WTC11 (cell line): ENCODE data around the gene TNNT1.

ENCODE experiments used
- ATF1 ChIP-seq: sonication (generic); formaldehyde crosslinking; IDR thresholded peaks from 2 replicates; pipeline ENCODE4 v1.8.1; 2023; ENCODE audit warnings: mild to moderate bottlenecking, moderate library complexity, missing genetic modification reagents
- FOXP1 ChIP-seq: sonication (generic); formaldehyde crosslinking; IDR thresholded peaks from 2 replicates; pipeline ENCODE4 v1.8.0; 2022; ENCODE audit warnings: missing genetic modification reagents, mild to moderate bottlenecking, moderate library complexity, borderline replicate concordance
- JUN ChIP-seq: sonication (generic); formaldehyde crosslinking; IDR thresholded peaks from 2 replicates; pipeline ENCODE4 v1.8.0; 2023; ENCODE audit warnings: mild to moderate bottlenecking, missing genetic modification reagents
- KAT7 ChIP-seq: sonication (generic); formaldehyde crosslinking; IDR thresholded peaks from 2 replicates; pipeline ENCODE4 v1.8.1; 2023; ENCODE audit warnings: missing genetic modification reagents, mild to moderate bottlenecking, borderline replicate concordance
- NR2C2 ChIP-seq: sonication (generic); formaldehyde crosslinking; IDR thresholded peaks from 2 replicates; pipeline ENCODE4 v1.8.0; 2022; ENCODE audit warnings: mild to moderate bottlenecking, missing genetic modification reagents
- SMAD3 ChIP-seq: sonication (generic); formaldehyde crosslinking; IDR thresholded peaks from 2 replicates; pipeline ENCODE4 v1.8.0; 2022; ENCODE audit warnings: missing genetic modification reagents, mild to moderate bottlenecking, borderline replicate concordance
- TP53 ChIP-seq: sonication (generic); formaldehyde crosslinking; IDR thresholded peaks from 2 replicates; pipeline ENCODE4 v1.8.1; 2023; ENCODE audit warnings: mild to moderate bottlenecking, missing genetic modification reagents
- ZBTB21 ChIP-seq: sonication (generic); formaldehyde crosslinking; IDR thresholded peaks from 2 replicates; pipeline ENCODE4 v1.8.1; 2023; ENCODE audit warnings: mild to moderate bottlenecking, missing genetic modification reagents, borderline replicate concordance
- TF ChIP-seq, protein P1 (sequence below): fragments of 200-600 bp; IDR thresholded peaks from 2 replicates; pipeline ENCODE4 v1.8.0; 2022; ENCODE audit warnings: antibody characterized with exemption
- TF ChIP-seq, protein P2 (sequence below): sonication (generic); formaldehyde crosslinking; IDR thresholded peaks from 2 replicates; pipeline ENCODE4 v1.8.0; 2022; ENCODE audit warnings: mild to moderate bottlenecking, missing genetic modification reagents
- TF ChIP-seq, protein P3 (sequence below): sonication (generic); formaldehyde crosslinking; IDR thresholded peaks from 2 replicates; pipeline ENCODE4 v1.8.1; 2023; ENCODE audit warnings: mild to moderate bottlenecking, missing genetic modification reagents, borderline replicate concordance
- TF ChIP-seq, protein P4 (sequence below): sonication (generic); formaldehyde crosslinking; conservative IDR thresholded peaks from 2 replicates; pipeline ENCODE4 v1.8.1; 2022; ENCODE audit warnings: mild to moderate bottlenecking, missing genetic modification reagents
- TF ChIP-seq, protein P5 (sequence below): sonication (generic); formaldehyde crosslinking; IDR thresholded peaks from 2 replicates; pipeline ENCODE4 v1.8.1; 2023; ENCODE audit warnings: mild to moderate bottlenecking, missing genetic modification reagents
- TF ChIP-seq, protein P6 (sequence below): sonication (generic); formaldehyde crosslinking; IDR thresholded peaks from 2 replicates; pipeline ENCODE4 v1.8.1; 2023; ENCODE audit warnings: mild to moderate bottlenecking, moderate library complexity, missing genetic modification reagents

DNA sequence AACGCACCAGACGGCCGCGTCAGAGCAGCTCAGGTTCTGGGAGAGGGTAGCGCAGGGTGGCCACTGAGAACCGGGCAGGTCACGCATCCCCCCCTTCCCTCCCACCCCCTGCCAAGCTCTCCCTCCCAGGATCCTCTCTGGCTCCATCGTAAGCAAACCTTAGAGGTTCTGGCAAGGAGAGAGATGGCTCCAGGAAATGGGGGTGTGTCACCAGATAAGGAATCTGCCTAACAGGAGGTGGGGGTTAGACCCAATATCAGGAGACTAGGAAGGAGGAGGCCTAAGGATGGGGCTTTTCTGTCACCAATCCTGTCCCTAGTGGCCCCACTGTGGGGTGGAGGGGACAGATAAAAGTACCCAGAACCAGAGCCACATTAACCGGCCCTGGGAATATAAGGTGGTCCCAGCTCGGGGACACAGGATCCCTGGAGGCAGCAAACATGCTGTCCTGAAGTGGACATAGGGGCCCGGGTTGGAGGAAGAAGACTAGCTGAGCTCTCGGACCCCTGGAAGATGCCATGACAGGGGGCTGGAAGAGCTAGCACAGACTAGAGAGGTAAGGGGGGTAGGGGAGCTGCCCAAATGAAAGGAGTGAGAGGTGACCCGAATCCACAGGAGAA lies 33.5 kb downstream of the TNNT1 start:
- TF ChIP-seq NR2C2 (CRISPR knock-in tag): no peak
- TF ChIP-seq ATF1 (CRISPR knock-in tag): no peak
- TF ChIP-seq, protein P1, sequence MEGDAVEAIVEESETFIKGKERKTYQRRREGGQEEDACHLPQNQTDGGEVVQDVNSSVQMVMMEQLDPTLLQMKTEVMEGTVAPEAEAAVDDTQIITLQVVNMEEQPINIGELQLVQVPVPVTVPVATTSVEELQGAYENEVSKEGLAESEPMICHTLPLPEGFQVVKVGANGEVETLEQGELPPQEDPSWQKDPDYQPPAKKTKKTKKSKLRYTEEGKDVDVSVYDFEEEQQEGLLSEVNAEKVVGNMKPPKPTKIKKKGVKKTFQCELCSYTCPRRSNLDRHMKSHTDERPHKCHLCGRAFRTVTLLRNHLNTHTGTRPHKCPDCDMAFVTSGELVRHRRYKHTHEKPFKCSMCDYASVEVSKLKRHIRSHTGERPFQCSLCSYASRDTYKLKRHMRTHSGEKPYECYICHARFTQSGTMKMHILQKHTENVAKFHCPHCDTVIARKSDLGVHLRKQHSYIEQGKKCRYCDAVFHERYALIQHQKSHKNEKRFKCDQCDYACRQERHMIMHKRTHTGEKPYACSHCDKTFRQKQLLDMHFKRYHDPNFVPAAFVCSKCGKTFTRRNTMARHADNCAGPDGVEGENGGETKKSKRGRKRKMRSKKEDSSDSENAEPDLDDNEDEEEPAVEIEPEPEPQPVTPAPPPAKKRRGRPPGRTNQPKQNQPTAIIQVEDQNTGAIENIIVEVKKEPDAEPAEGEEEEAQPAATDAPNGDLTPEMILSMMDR: no peak
- no peak for TF ChIP-seq FOXP1 (CRISPR knock-in tag)
- no peak for TF ChIP-seq JUN (CRISPR knock-in tag)
- TF ChIP-seq, protein P2, sequence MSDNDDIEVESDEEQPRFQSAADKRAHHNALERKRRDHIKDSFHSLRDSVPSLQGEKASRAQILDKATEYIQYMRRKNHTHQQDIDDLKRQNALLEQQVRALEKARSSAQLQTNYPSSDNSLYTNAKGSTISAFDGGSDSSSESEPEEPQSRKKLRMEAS (CRISPR knock-in tag): no peak
- TF ChIP-seq KAT7 (CRISPR knock-in tag): no peak
- TF ChIP-seq TP53 (CRISPR knock-in tag): no peak
- TF ChIP-seq, protein P3, sequence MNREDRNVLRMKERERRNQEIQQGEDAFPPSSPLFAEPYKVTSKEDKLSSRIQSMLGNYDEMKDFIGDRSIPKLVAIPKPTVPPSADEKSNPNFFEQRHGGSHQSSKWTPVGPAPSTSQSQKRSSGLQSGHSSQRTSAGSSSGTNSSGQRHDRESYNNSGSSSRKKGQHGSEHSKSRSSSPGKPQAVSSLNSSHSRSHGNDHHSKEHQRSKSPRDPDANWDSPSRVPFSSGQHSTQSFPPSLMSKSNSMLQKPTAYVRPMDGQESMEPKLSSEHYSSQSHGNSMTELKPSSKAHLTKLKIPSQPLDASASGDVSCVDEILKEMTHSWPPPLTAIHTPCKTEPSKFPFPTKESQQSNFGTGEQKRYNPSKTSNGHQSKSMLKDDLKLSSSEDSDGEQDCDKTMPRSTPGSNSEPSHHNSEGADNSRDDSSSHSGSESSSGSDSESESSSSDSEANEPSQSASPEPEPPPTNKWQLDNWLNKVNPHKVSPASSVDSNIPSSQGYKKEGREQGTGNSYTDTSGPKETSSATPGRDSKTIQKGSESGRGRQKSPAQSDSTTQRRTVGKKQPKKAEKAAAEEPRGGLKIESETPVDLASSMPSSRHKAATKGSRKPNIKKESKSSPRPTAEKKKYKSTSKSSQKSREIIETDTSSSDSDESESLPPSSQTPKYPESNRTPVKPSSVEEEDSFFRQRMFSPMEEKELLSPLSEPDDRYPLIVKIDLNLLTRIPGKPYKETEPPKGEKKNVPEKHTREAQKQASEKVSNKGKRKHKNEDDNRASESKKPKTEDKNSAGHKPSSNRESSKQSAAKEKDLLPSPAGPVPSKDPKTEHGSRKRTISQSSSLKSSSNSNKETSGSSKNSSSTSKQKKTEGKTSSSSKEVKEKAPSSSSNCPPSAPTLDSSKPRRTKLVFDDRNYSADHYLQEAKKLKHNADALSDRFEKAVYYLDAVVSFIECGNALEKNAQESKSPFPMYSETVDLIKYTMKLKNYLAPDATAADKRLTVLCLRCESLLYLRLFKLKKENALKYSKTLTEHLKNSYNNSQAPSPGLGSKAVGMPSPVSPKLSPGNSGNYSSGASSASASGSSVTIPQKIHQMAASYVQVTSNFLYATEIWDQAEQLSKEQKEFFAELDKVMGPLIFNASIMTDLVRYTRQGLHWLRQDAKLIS (CRISPR knock-in tag): no peak
- TF ChIP-seq, protein P4, sequence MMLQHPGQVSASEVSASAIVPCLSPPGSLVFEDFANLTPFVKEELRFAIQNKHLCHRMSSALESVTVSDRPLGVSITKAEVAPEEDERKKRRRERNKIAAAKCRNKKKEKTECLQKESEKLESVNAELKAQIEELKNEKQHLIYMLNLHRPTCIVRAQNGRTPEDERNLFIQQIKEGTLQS (CRISPR knock-in tag): no peak
- TF ChIP-seq ZBTB21 (CRISPR knock-in tag): no peak
- TF ChIP-seq, protein P5, sequence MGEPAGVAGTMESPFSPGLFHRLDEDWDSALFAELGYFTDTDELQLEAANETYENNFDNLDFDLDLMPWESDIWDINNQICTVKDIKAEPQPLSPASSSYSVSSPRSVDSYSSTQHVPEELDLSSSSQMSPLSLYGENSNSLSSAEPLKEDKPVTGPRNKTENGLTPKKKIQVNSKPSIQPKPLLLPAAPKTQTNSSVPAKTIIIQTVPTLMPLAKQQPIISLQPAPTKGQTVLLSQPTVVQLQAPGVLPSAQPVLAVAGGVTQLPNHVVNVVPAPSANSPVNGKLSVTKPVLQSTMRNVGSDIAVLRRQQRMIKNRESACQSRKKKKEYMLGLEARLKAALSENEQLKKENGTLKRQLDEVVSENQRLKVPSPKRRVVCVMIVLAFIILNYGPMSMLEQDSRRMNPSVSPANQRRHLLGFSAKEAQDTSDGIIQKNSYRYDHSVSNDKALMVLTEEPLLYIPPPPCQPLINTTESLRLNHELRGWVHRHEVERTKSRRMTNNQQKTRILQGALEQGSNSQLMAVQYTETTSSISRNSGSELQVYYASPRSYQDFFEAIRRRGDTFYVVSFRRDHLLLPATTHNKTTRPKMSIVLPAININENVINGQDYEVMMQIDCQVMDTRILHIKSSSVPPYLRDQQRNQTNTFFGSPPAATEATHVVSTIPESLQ: no peak
- TF ChIP-seq, protein P6, sequence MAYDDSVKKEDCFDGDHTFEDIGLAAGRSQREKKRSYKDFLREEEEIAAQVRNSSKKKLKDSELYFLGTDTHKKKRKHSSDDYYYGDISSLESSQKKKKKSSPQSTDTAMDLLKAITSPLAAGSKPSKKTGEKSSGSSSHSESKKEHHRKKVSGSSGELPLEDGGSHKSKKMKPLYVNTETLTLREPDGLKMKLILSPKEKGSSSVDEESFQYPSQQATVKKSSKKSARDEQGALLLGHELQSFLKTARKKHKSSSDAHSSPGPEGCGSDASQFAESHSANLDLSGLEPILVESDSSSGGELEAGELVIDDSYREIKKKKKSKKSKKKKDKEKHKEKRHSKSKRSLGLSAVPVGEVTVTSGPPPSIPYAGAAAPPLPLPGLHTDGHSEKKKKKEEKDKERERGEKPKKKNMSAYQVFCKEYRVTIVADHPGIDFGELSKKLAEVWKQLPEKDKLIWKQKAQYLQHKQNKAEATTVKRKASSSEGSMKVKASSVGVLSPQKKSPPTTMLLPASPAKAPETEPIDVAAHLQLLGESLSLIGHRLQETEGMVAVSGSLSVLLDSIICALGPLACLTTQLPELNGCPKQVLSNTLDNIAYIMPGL: no peak
- TF ChIP-seq SMAD3: no peak
